HepG2 (cell line): ENCODE results near the gene TMEM253. TPM values are rescaled to one million over a fixed set of nuclear protein-coding genes. Genes with fewer than 3 reads are reported as not detected.

Experiments used
- ATF2 ChIP-seq: sonication (generic); formaldehyde crosslinking; IDR thresholded peaks from 2 replicates; pipeline ENCODE4 v1.4.0; 2020; ENCODE audit warnings: missing genetic modification reagents
- BRD4 ChIP-seq: sonication (generic); formaldehyde crosslinking; IDR thresholded peaks from 2 replicates; pipeline ENCODE4 v1.4.0; 2020; ENCODE audit warnings: missing genetic modification reagents
- ETS1 ChIP-seq: sonication (generic); formaldehyde crosslinking; IDR thresholded peaks from 2 replicates; pipeline ENCODE4 v1.4.0; 2020; ENCODE audit warnings: missing genetic modification reagents
- HES4 ChIP-seq: sonication (generic); formaldehyde crosslinking; IDR thresholded peaks from 2 replicates; pipeline ENCODE4 v1.9.0; 2021; ENCODE audit warnings: mild to moderate bottlenecking, missing genetic modification reagents, borderline replicate concordance
- IRF2 ChIP-seq: IDR thresholded peaks from 2 replicates; pipeline ENCODE4 v1.6.1; 2018; ENCODE audit warnings: missing genetic modification reagents, missing compliant biosample characterization
- LCORL ChIP-seq, 2 experiments: fragments of 450-650 bp in 1 of 2; sonication (generic) in 1 of 2; formaldehyde crosslinking in 1 of 2; IDR thresholded peaks; 2 replicates each; pipeline versions ENCODE4 v1.5.0 to v1.6.1; 2017 to 2020; ENCODE audit warnings: antibody characterized with exemption in 1 of 2, missing genetic modification reagents in 1 of 2
- MYPOP ChIP-seq: sonication (generic); formaldehyde crosslinking; IDR thresholded peaks from 2 replicates; pipeline ENCODE4 v1.8.1; 2023; ENCODE audit warnings: mild to moderate bottlenecking, moderate library complexity, missing genetic modification reagents
- POLR2A ChIP-seq, 2 experiments: IDR thresholded peaks; 2 replicates each; pipeline ENCODE4 v1.6.1; 2011; ENCODE audit warnings: low read depth in 2 of 2, low read length in 2 of 2, mild to moderate bottlenecking in 1 of 2, moderate library complexity in 1 of 2; ENCODE audit not compliant: insufficient read depth in 1 of 2
- RFX5 ChIP-seq: IDR thresholded peaks from 2 replicates; pipeline ENCODE4 v1.6.1; 2011; ENCODE audit warnings: low read depth, low read length, improper control_type of control experiment
- SATB2 ChIP-seq: sonication (generic); formaldehyde crosslinking; IDR thresholded peaks from 2 replicates; pipeline ENCODE4 v1.5.0; 2020; ENCODE audit warnings: missing genetic modification reagents
- SIN3A ChIP-seq: IDR thresholded peaks from 2 replicates; pipeline ENCODE4 v1.6.1; 2011; ENCODE audit warnings: low read depth, mild to moderate bottlenecking, control low read depth, low read length, borderline replicate concordance
- SMAD3 ChIP-seq: sonication (generic); formaldehyde crosslinking; IDR thresholded peaks from 2 replicates; pipeline ENCODE4 v1.4.0; 2020; ENCODE audit warnings: missing genetic modification reagents
- SNAI1 ChIP-seq: sonication (generic); formaldehyde crosslinking; IDR thresholded peaks from 2 replicates; pipeline ENCODE4 v1.5.0; 2020; ENCODE audit warnings: mild to moderate bottlenecking, missing genetic modification reagents, borderline replicate concordance
- SP2 ChIP-seq: sonication (generic); formaldehyde crosslinking; IDR thresholded peaks from 2 replicates; pipeline ENCODE4 v1.5.1; 2020; ENCODE audit warnings: mild to moderate bottlenecking, missing genetic modification reagents
- TAF15 ChIP-seq: fragments of 200-400 bp; formaldehyde crosslinking; IDR thresholded peaks from one replicate; pipeline ENCODE4 v1.6.1; 2018; ENCODE audit warnings: mild to moderate bottlenecking, low read depth, low read length; ENCODE audit not compliant: poor library complexity, severe bottlenecking
- ZBTB26 ChIP-seq: IDR thresholded peaks from 2 replicates; pipeline ENCODE4 v1.6.1; 2016; ENCODE audit warnings: missing compliant biosample characterization, missing genetic modification reagents, borderline replicate concordance
- ZFP36L1 ChIP-seq: sonication (generic); formaldehyde crosslinking; IDR thresholded peaks from 2 replicates; pipeline ENCODE4 v1.8.0; 2022; ENCODE audit warnings: mild to moderate bottlenecking, missing genetic modification reagents, moderate library complexity
- ZNF33A ChIP-seq: sonication (generic); formaldehyde crosslinking; IDR thresholded peaks from 2 replicates; pipeline ENCODE4 v1.5.1; 2020; ENCODE audit warnings: missing genetic modification reagents, mild to moderate bottlenecking, moderate library complexity, borderline replicate concordance
- ZNF574 ChIP-seq: sonication (generic); formaldehyde crosslinking; IDR thresholded peaks from 2 replicates; pipeline ENCODE4 v1.4.0; 2020; ENCODE audit warnings: missing genetic modification reagents
- ZNF619 ChIP-seq: sonication (generic); formaldehyde crosslinking; IDR thresholded peaks from 2 replicates; pipeline ENCODE4 v1.4.0; 2020; ENCODE audit warnings: mild to moderate bottlenecking, missing genetic modification reagents
- ZSCAN25 ChIP-seq: sonication (generic); formaldehyde crosslinking; IDR thresholded peaks from 2 replicates; pipeline ENCODE4 v1.8.0; 2022; ENCODE audit warnings: mild to moderate bottlenecking, missing genetic modification reagents
- ZZZ3 ChIP-seq: sonication (generic); formaldehyde crosslinking; IDR thresholded peaks from 2 replicates; pipeline ENCODE4 v1.4.0; 2020; ENCODE audit warnings: missing genetic modification reagents, mild to moderate bottlenecking, borderline replicate concordance
- polyA plus RNA-seq, 8 experiments: library from polyadenylated mRNA; depleted of rRNA in 3 of 8; stranded (reverse) in 7 of 8; unstranded in 1 of 8; fragments of >200 nt; fragmentation: Illumina TruSeq in 4 of 8; extraction: Trizol in 4 of 8; gene quantifications; 2 replicates each; pipeline versions ENCODE4 v1.2.1 to v1.2.3, GENCODE V29; 2011 to 2016; ENCODE audit warnings: low read depth in 4 of 8, missing spikeins in 1 of 8, mixed read lengths in 1 of 8; ENCODE audit not compliant: insufficient read depth in 1 of 8
- total RNA-seq, 5 experiments: library from RNA; depleted of rRNA; stranded (reverse); fragments of >200 nt; fragmentation: Illumina TruSeq; extraction: Trizol; gene quantifications; 2 replicates each; pipeline ENCODE4 v1.2.3, GENCODE V29; 2016; ENCODE audit warnings: low read depth in 1 of 5

TMEM253 gene
- total and polyA plus RNA-seq, 2 of the 13 experiments (the other 11 are each of a cell fraction or from before 2014, with no cell fraction given): 0.29 to 0.45 TPM

- TF ChIP-seq SATB2 (CRISPR knock-in tag): no peak
- 0 out of 2 replicates have a peak, but pooled peaks have one; percentile 30 for TF ChIP-seq MYPOP (CRISPR knock-in tag)
- TF ChIP-seq ATF2 (CRISPR knock-in tag): no peak
- no peak for TF ChIP-seq IRF2
- TF ChIP-seq SP2 (CRISPR knock-in tag): no peak
- TF ChIP-seq SNAI1 (CRISPR knock-in tag): peak; percentile 81; the same call in 1 of the 2 replicates
- TF ChIP-seq POLR2A (IDR thresholded peaks at IDR 0.05; ENCODE audit: insufficient read depth in 1 of 2, low read depth in 2 of 2, low read length in 2 of 2): no peak
- peak; percentile 68; the same call in 1 of the 2 replicates for TF ChIP-seq HES4 (CRISPR knock-in tag)
- no peak for TF ChIP-seq ZFP36L1 (CRISPR knock-in tag)
- no peak; the same call in 1 of the 2 replicates for TF ChIP-seq ZNF574
- TF ChIP-seq TAF15: no peak
- TF ChIP-seq RFX5: no peak
- TF ChIP-seq LCORL (IDR thresholded peaks at IDR 0.05): no peak
- TF ChIP-seq LCORL (CRISPR knock-in tag; IDR thresholded peaks at IDR 0.05): no peak
- TF ChIP-seq ZNF33A (CRISPR knock-in tag): no peak
- 0 out of 2 replicates have a peak, but pooled peaks have one; percentile 22 for TF ChIP-seq ZNF619
- no peak for TF ChIP-seq SMAD3
- no peak for TF ChIP-seq ZSCAN25 (CRISPR knock-in tag)
- no peak for TF ChIP-seq BRD4
- no peak for TF ChIP-seq ETS1
- TF ChIP-seq ZZZ3 (CRISPR knock-in tag): no peak
- no peak for TF ChIP-seq SIN3A
- no peak for TF ChIP-seq ZBTB26 (CRISPR knock-in tag)
These were observed 3.8 kb upstream of the TMEM253 start (continued) for GRCh38 chr14:21096978-21097635.
